A673 (cell line): ENCODE measurements around the gene TRIM25. TPM values are rescaled to one million over a fixed set of nuclear protein-coding genes. Genes with fewer than 3 reads are reported as not detected.

Experiments
- BruUV-seq: library from RNA; stranded (reverse); fragments of 400-500 nt; replicated peaks from 2 replicates; lab custom pipeline; 2021; lab: Mats Ljungman, UMichigan
- CTCF ChIA-PET: fragments of 300-600 bp; sonication (Branson Sonifier 250); formaldehyde crosslinking; loops from one replicate; lab custom pipeline; 2022; ENCODE audit warnings: antibody characterized with exemption; lab: Charles Lee
- POLR2A ChIA-PET: fragments of 300-600 bp; sonication (Branson Sonifier 250); formaldehyde crosslinking; loops from one replicate; lab custom pipeline; 2022; ENCODE audit warnings: antibody characterized with exemption; ENCODE audit not compliant: low non-redundant PET; lab: Charles Lee
- DNase-seq: peaks from one replicate; pipeline ENCODE4 v3.0.0-alpha.2; 2015; ENCODE audit warnings: low spot score
- H3K27ac ChIP-seq: fragments of 200-600 bp; sonication (generic); 2 replicates; pipeline ENCODE4 v1.5.1; 2016; ENCODE audit warnings: mixed run types, low read depth, mild to moderate bottlenecking, mixed read lengths, antibody characterized with exemption, low read length; ENCODE audit not compliant: poor library complexity, severe bottlenecking
- H3K27me3 ChIP-seq: fragments of 200-600 bp; sonication (generic); replicated peaks from 2 replicates; pipeline ENCODE4 v1.6.1; 2017; ENCODE audit warnings: mixed run types, low read depth, mild to moderate bottlenecking, mixed read lengths, antibody characterized with exemption, low read length; ENCODE audit not compliant: insufficient read depth, poor library complexity
- H3K36me3 ChIP-seq: fragments of 200-600 bp; sonication (generic); 2 replicates; pipeline ENCODE4 v1.6.1; 2016; ENCODE audit warnings: mixed run types, mild to moderate bottlenecking, mixed read lengths, antibody characterized with exemption, low read length; ENCODE audit not compliant: insufficient read depth, poor library complexity, severe bottlenecking
- H3K4me1 ChIP-seq: fragments of 200-600 bp; sonication (generic); 2 replicates; pipeline ENCODE4 v1.6.1; 2017; ENCODE audit warnings: mixed run types, mild to moderate bottlenecking, mixed read lengths, antibody characterized with exemption, low read length; ENCODE audit not compliant: insufficient read depth, poor library complexity, severe bottlenecking
- H3K4me3 ChIP-seq: fragments of 200-600 bp; sonication (generic); 2 replicates; pipeline ENCODE4 v1.5.1; 2016; ENCODE audit warnings: low read depth, mixed run types, mild to moderate bottlenecking, mixed read lengths, low read length; ENCODE audit not compliant: poor library complexity, severe bottlenecking
- H3K9me3 ChIP-seq: fragments of 200-600 bp; sonication (generic); 2 replicates; pipeline ENCODE4 v1.6.1; 2016; ENCODE audit warnings: mixed run types, low read depth, mild to moderate bottlenecking, mixed read lengths, antibody characterized with exemption, low read length; ENCODE audit not compliant: poor library complexity, severe bottlenecking
- EZH2 ChIP-seq: fragments of 200-600 bp; sonication (generic); IDR thresholded peaks from 2 replicates; pipeline ENCODE4 v1.6.1; 2017; ENCODE audit warnings: borderline replicate concordance, low read depth, mild to moderate bottlenecking, mixed read lengths, antibody characterized with exemption, low read length; ENCODE audit not compliant: poor library complexity, severe bottlenecking
- intact Hi-C: fragments of 100-400 bp; cut with micrococcal nuclease; formaldehyde crosslinking; loops from one replicate; pipeline ENCODE4 v1.10.0; 2022; ENCODE audit not compliant: unreplicated experiment
- total RNA-seq: library from RNA; stranded (reverse); gene quantifications from 2 replicates; pipeline ENCODE4 v1.2.3, GENCODE V29; 2021
- TF ChIP-seq, protein P1 (sequence below): fragments of 300-800, 200-600 bp; sonication (generic); conservative IDR thresholded peaks from 2 replicates; pipeline ENCODE4 v1.5.1; 2017; ENCODE audit warnings: low read depth, mild to moderate bottlenecking, antibody characterized with exemption, low read length, moderate library complexity, mixed read lengths

TRIM25 gene
- total RNA-seq, 1 experiment from 2014 or later: 58.0 TPM

DNA sequence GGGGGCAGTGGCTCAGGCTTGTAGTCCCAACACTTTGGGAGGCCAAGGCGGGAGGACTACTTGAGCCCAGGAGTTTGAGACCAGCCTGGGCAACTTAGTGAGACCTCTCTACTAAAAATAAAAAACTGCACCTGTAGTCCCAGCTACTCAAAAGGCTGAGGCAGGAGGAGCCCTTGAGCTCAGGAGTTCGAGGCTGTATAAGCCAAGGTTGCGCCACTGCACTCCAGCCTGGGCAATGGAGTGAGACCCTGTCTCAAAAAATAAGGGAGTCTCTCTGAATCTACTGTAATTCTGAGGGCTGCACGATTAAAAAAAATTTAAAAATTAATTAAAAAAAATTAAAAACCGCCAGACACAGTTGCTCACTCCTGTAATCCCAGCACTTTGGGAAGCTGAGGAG is 43.1 kb upstream of the TRIM25 start:
- CTCF ChIA-PET: no interaction called here
- BruUV-seq: no TSS peak
- intact Hi-C loops: no loop called here
- peaks cover 4% of the 10 kb centered on the region for H3K4me1 ChIP-seq
- no peaks in the 10 kb centered on the region for H3K27me3 ChIP-seq
- POLR2A ChIA-PET: no interaction called here
- H3K9me3 ChIP-seq: no peaks in the 10 kb centered on the region
- no peaks in the 10 kb centered on the region for H3K36me3 ChIP-seq
- TF ChIP-seq, protein P1, sequence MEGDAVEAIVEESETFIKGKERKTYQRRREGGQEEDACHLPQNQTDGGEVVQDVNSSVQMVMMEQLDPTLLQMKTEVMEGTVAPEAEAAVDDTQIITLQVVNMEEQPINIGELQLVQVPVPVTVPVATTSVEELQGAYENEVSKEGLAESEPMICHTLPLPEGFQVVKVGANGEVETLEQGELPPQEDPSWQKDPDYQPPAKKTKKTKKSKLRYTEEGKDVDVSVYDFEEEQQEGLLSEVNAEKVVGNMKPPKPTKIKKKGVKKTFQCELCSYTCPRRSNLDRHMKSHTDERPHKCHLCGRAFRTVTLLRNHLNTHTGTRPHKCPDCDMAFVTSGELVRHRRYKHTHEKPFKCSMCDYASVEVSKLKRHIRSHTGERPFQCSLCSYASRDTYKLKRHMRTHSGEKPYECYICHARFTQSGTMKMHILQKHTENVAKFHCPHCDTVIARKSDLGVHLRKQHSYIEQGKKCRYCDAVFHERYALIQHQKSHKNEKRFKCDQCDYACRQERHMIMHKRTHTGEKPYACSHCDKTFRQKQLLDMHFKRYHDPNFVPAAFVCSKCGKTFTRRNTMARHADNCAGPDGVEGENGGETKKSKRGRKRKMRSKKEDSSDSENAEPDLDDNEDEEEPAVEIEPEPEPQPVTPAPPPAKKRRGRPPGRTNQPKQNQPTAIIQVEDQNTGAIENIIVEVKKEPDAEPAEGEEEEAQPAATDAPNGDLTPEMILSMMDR: no peak
- TF ChIP-seq EZH2: no peak
- no peak for DNase-seq
- H3K27ac ChIP-seq: no peak overlapping the region
- H3K4me3 ChIP-seq: no peak overlapping the region

DNA sequence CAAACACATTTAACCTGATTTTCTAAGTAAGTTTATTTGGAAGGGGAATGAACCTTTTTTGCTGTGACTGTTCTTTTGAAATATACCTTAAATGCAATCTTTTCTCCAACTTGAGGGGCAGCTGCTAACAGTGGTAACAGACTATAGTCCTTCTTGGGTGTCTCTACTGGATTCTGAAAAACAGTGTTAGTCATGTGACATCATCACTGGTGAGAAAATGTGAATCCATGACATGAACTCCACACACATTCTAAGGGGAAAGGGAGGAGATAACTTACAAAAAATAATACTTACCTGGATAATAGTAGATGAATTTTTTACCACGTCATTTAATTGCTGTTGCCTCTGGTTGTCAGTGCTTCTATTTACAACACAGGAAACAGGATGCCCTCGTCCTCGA is 35.7 kb upstream of the TRIM25 start:
- H3K9me3 ChIP-seq: no peaks in the 10 kb centered on the region
- no peak overlapping the region for H3K4me3 ChIP-seq
- no peaks in the 10 kb centered on the region for H3K4me1 ChIP-seq
- H3K27me3 ChIP-seq: no peaks in the 10 kb centered on the region
- BruUV-seq: no TSS peak
- no peak for DNase-seq
- H3K36me3 ChIP-seq: peaks cover 25% of the 10 kb centered on the region
- CTCF ChIA-PET: no interaction called here
- TF ChIP-seq, protein P1: no peak
- no peak for TF ChIP-seq EZH2
- intact Hi-C loops: no loop called here
- POLR2A ChIA-PET: no interaction called here
- H3K27ac ChIP-seq: no peak overlapping the region

DNA sequence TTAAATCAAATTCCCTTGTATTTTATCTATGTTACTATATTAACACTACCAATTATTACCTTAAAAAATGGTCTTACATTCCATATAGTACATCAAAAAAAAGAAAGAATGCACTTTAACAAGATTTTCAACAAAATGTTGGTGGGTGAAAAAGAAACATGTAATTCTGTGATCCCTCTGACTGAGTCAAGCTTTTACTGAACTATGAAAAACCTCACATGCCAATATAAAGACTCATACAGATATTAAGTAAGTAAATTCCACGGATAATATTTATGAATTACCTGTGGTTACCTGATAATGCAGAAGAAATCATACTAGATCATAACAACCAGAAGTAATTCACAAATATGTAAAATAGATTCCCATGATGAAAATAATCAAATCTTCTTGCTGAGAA is 34.6 kb upstream of the TRIM25 start:
- Histone ChIP-seq H3K27me3 (no peaks in the 10 kb centered on the region), H3K9me3 (no peaks in the 10 kb centered on the region), H3K4me3 (no peak overlapping the region), H3K4me1 (no peaks in the 10 kb centered on the region), H3K36me3 (peaks cover 31% of the 10 kb centered on the region), H3K27ac (no peak overlapping the region)
- POLR2A ChIA-PET: no interaction called here
- intact Hi-C loops: no loop called here
- CTCF ChIA-PET: no interaction called here
- no peak for DNase-seq
- no TSS peak for BruUV-seq
- TF ChIP-seq, protein P1: no peak
- TF ChIP-seq EZH2: no peak
